Measurements from ENCODE around the gene APBA2. TPM values are rescaled to one million over a fixed set of nuclear protein-coding genes. Genes with fewer than 3 reads are reported as not detected.

Gene APBA2
- total and polyA plus RNA-seq, 10 donors = 5.8 to 33.8 (median 18.3) TPM

DNA sequence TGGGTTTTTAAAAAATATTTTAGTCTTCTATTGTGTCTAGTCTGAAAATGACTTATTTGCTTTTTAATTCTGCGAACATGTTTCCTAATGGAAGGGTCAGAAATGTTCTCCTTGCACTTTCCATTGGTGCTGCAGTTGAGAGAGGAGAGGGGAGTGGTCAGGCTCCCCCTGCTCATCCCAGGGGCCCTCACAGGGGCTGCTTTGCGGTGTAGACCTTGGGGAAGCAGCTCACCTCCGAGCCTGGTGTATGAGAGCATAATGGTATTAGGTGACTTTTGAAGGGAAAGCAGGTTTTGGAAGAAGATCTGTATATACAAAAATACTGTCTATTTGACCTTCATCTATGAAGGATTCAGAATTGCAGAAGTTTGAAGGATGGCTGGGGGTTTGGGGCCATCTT lies 28.3 kb downstream of the APBA2 start:
- H3K36me3 ChIP-seq = no peaks in the 10 kb centered on the region
- H3K27me3 ChIP-seq (replicated peaks in 1 of 7) = peaks cover 0 to 10% (median 0%) of the 10 kb centered on the region in 7 donors
- intact Hi-C loops (cut with DNase I; ENCODE audit: low total_unique reads) = no loop called here
- no peak overlapping the region for H3K27ac ChIP-seq
- no peaks in the 10 kb centered on the region for H3K9me3 ChIP-seq
- TF ChIP-seq POLR2A (IDR thresholded peaks at IDR 0.05) = no peak
- TF ChIP-seq, protein P1, sequence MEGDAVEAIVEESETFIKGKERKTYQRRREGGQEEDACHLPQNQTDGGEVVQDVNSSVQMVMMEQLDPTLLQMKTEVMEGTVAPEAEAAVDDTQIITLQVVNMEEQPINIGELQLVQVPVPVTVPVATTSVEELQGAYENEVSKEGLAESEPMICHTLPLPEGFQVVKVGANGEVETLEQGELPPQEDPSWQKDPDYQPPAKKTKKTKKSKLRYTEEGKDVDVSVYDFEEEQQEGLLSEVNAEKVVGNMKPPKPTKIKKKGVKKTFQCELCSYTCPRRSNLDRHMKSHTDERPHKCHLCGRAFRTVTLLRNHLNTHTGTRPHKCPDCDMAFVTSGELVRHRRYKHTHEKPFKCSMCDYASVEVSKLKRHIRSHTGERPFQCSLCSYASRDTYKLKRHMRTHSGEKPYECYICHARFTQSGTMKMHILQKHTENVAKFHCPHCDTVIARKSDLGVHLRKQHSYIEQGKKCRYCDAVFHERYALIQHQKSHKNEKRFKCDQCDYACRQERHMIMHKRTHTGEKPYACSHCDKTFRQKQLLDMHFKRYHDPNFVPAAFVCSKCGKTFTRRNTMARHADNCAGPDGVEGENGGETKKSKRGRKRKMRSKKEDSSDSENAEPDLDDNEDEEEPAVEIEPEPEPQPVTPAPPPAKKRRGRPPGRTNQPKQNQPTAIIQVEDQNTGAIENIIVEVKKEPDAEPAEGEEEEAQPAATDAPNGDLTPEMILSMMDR (IDR thresholded peaks at IDR 0.05 in 8 of 11, conservative IDR thresholded peaks at IDR 0.05 in 3 of 11) = no peak
- no peak for TF ChIP-seq POLR2AphosphoS5 (IDR thresholded peaks at IDR 0.05)
- 75 to 86% (median 81%) methylated on average over 3 of the region's 3 CpGs for WGBS, 5 donors
- no peak overlapping the region for H3K4me3 ChIP-seq
- peak; percentile 51 for DNase-seq
- peaks cover 0 to 21% (median 5%) of the 10 kb centered on the region in 6 donors for H3K4me1 ChIP-seq

DNA sequence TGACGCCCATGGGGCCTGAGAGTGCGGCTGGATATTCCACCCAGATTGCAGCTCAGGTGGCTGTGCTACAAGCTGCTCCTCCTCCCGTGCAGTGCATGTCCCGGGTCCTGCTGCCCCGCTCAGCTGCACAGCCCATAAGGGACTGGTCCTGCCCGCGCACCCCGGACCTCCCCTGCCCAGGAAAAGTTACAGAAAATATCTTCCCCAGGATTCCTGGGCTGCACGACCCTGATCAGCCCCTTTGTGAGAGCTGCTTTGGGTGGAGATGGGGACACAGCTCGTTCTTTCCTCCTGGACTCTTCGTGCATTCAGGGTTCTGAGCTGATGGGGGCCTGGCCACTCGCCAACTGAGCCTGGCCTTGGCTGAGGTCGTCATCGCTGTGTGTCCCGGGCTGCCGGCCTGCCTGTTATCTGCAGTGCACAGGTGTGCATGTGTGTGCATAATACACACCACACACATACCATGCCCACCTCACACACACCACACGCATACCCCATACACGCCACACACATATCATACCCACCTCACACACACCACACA lies 28.8 kb downstream of the APBA2 start:
- TF ChIP-seq, protein P1 (IDR thresholded peaks at IDR 0.05 in 8 of 11, conservative IDR thresholded peaks at IDR 0.05 in 3 of 11) = no peak
- no peak for TF ChIP-seq POLR2AphosphoS5 (IDR thresholded peaks at IDR 0.05)
- TF ChIP-seq POLR2A (IDR thresholded peaks at IDR 0.05) = no peak
- Histone ChIP-seq H3K4me3 (no peak overlapping the region), H3K27ac (no peak overlapping the region), H3K9me3 (no peaks in the 10 kb centered on the region), H3K27me3 (replicated peaks in 1 of 7) (peaks cover 0 to 15% (median 0%) of the 10 kb centered on the region in 7 donors), H3K4me1 (peaks cover 0 to 21% (median 5%) of the 10 kb centered on the region in 6 donors), H3K36me3 (no peaks in the 10 kb centered on the region)
- peak; percentile 64 for DNase-seq
- intact Hi-C loops (cut with DNase I; ENCODE audit: low total_unique reads) = no loop called here
- WGBS, 5 donors = 74 to 86% (median 77%) methylated on average over 17 to 18 of the region's 18 CpGs

DNA sequence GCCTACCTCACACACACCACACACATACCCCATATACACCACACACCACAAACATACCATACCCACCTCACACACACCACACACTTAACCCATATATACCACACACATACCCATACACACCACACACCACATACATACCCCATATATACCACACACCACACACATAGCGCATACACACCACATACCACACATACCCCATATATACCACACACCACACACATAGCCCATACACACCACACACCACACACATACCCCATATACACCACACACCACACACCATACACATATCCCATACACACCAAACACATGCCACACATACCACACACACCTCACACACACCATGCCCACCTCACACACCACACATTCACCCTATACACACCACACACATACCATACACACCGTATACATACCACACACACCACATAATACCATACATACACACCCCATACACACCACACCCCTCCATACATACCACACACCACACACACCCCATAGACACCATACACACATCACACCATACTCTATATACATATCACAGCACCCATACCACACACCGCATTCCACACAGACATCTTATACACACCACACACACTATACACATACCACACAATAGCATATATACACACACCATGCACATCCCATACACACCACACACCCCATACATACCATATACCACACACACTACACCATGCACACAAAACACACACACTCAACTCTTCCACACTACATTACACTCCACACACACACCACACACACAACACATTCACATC lies 29.5 kb downstream of the APBA2 start:
- DNase-seq = peak; percentile 6
- peaks cover 0 to 22% (median 5%) of the 10 kb centered on the region in 6 donors for H3K4me1 ChIP-seq
- H3K4me3 ChIP-seq = no peak overlapping the region
- TF ChIP-seq, protein P1 (IDR thresholded peaks at IDR 0.05 in 8 of 11, conservative IDR thresholded peaks at IDR 0.05 in 3 of 11) = no peak
- no peaks in the 10 kb centered on the region for H3K9me3 ChIP-seq
- WGBS, 5 donors = 91 to 98% (median 93%) methylated on average over 3 of the region's 3 CpGs
- intact Hi-C loops (cut with DNase I; ENCODE audit: low total_unique reads) = no loop called here
- H3K27me3 ChIP-seq (replicated peaks in 1 of 7) = peaks cover 0 to 20% (median 0%) of the 10 kb centered on the region in 7 donors
- no peak overlapping the region for H3K27ac ChIP-seq
- no peaks in the 10 kb centered on the region for H3K36me3 ChIP-seq

DNA sequence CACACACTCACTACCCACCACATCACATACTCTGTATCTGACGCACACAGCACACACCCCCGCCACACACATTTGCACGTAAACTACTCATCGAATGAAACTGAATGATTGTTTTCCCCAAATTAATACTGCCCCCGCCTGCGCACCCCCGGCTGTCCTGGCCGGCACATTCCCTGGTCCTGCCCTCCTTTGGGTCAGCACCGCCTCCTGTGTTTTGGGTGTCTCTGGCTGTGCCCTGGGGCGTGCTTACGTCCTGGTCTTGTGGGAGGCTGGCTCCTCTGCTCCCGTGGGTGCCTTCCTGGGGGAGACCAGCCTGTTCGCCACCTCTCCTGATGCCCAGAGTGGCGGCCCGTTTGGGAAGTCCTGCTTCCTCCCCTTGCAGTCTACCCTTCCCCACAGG lies 30.2 kb downstream of the APBA2 start:
- Histone ChIP-seq H3K36me3 (no peaks in the 10 kb centered on the region), H3K4me3 (no peak overlapping the region), H3K27me3 (replicated peaks in 1 of 7) (peaks cover 0 to 20% (median 0%) of the 10 kb centered on the region in 7 donors), H3K27ac (no peak overlapping the region), H3K4me1 (peaks cover 0 to 29% (median 5%) of the 10 kb centered on the region in 6 donors), H3K9me3 (no peaks in the 10 kb centered on the region)
- peak; percentile 61 for DNase-seq
- no peak for TF ChIP-seq POLR2A (IDR thresholded peaks at IDR 0.05)
- TF ChIP-seq POLR2AphosphoS5 (IDR thresholded peaks at IDR 0.05) = no peak
- TF ChIP-seq, protein P1 (IDR thresholded peaks at IDR 0.05 in 8 of 11, conservative IDR thresholded peaks at IDR 0.05 in 3 of 11) = no peak
- 91 to 94% (median 93%) methylated on average over 15 of the region's 15 CpGs for WGBS, 5 donors
- intact Hi-C loops (cut with DNase I; ENCODE audit: low total_unique reads) = no loop called here
